Prostate gland (tissue), 2 donors: ENCODE results near the gene RGS4. TPM values are rescaled to one million over a fixed set of nuclear protein-coding genes. Genes with fewer than 3 reads are reported as not detected.

Experiments used
- DNase-seq: peaks from one replicate; pipeline ENCODE4 v3.0.0-alpha.2; 2019; ENCODE audit warnings: low spot score
- H3K27ac ChIP-seq, 2 donors: fragments of 200-600 bp; sonication (generic); 2 replicates each; pipeline ENCODE4 v1.5.1; 2017 to 2019
- H3K27me3 ChIP-seq: fragments of 200-600 bp; sonication (generic); replicated peaks from 2 replicates; pipeline ENCODE4 v1.5.1; 2019; ENCODE audit not compliant: insufficient read depth
- H3K36me3 ChIP-seq, 2 donors: fragments of 200-600 bp; sonication (generic); 1 replicate in 1 of 2; 2 replicates in 1 of 2; pipeline versions ENCODE4 v1.5.1 to v1.8.1; 2017 to 2019
- H3K4me1 ChIP-seq: fragments of 200-600 bp; sonication (generic); replicated peaks from 2 replicates; pipeline ENCODE4 v1.5.1; 2019
- H3K4me3 ChIP-seq, 2 donors: fragments of 200-600 bp; sonication (generic); 2 replicates each; pipeline ENCODE4 v1.5.1; 2017 to 2019
- H3K9me3 ChIP-seq: fragments of 200-600 bp; sonication (generic); 2 replicates; pipeline ENCODE4 v1.5.1; 2017
- POLR2A ChIP-seq: fragments of 450-650 bp; IDR thresholded peaks from one replicate; pipeline ENCODE4 v1.6.1; 2016; ENCODE audit warnings: antibody characterized with exemption, mild to moderate bottlenecking
- POLR2AphosphoS5 ChIP-seq: sonication (generic); formaldehyde crosslinking; IDR thresholded peaks from one replicate; pipeline ENCODE4 v1.6.1; 2017; ENCODE audit warnings: antibody characterized with exemption
- WGBS: methylation state at CpG from one replicate; pipeline ENCODE4 v1.1.5; 2018; 5-methylcytosine and 5-hydroxymethylcytosine counted together
- intact Hi-C: fragments of 100-400 bp; cut with DNase I; formaldehyde crosslinking; loops from one replicate; pipeline ENCODE4 v1.14.2; 2022
- total RNA-seq, 2 donors: library from RNA; depleted of rRNA; stranded (reverse); fragments of >200 nt; gene quantifications; one replicate each; pipeline ENCODE4 v1.1.0, GENCODE V29; 2016
- TF ChIP-seq, protein P1 (sequence below), 4 experiments: fragments of 200-600 bp in 2 of 4; fragments of 450-650 bp in 2 of 4; sonication (generic) in 2 of 4; IDR thresholded peaks; 1 replicate in 3 of 4; 2 replicates in 1 of 4; pipeline ENCODE4 v1.5.1; 2016 to 2019; ENCODE audit warnings: antibody characterized with exemption in 4 of 4, mild to moderate bottlenecking in 2 of 4, moderate library complexity in 2 of 4

Gene RGS4
- total RNA-seq, 2 donors from 2014 or later: 3.0 to 11.1 TPM

DNA sequence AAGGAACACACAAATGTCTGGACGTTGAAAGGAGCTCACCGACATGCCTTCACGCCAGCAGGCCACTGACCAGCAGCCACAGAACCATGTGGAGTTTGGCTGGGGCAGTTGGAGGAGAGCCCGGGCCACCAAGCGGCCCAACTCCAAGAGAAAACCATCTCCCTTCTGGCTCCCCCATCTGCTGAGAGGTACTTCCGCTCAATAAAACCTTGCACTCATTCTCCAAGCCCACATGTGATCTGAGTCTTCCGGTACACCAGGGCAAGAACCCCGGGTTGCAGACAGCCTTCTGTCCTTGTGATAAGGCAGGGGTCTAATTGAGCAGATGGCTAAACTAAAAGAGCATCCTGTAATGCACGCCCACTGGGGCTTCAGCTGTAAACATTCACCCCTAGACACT lies 24.4 kb downstream of the RGS4 start:
- no peak for DNase-seq
- intact Hi-C loops: no loop called here
- TF ChIP-seq POLR2AphosphoS5 (no peak), POLR2A (no peak)
- TF ChIP-seq, protein P1, sequence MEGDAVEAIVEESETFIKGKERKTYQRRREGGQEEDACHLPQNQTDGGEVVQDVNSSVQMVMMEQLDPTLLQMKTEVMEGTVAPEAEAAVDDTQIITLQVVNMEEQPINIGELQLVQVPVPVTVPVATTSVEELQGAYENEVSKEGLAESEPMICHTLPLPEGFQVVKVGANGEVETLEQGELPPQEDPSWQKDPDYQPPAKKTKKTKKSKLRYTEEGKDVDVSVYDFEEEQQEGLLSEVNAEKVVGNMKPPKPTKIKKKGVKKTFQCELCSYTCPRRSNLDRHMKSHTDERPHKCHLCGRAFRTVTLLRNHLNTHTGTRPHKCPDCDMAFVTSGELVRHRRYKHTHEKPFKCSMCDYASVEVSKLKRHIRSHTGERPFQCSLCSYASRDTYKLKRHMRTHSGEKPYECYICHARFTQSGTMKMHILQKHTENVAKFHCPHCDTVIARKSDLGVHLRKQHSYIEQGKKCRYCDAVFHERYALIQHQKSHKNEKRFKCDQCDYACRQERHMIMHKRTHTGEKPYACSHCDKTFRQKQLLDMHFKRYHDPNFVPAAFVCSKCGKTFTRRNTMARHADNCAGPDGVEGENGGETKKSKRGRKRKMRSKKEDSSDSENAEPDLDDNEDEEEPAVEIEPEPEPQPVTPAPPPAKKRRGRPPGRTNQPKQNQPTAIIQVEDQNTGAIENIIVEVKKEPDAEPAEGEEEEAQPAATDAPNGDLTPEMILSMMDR (IDR thresholded peaks at IDR 0.05): no peak
- Histone ChIP-seq H3K27ac (no peak overlapping the region), H3K4me3 (no peak overlapping the region), H3K27me3 (no peaks in the 10 kb centered on the region), H3K36me3 (no peaks in the 10 kb centered on the region), H3K4me1 (no peaks in the 10 kb centered on the region), H3K9me3 (no peaks in the 10 kb centered on the region)
- 92% methylated on average over 9 of the region's 9 CpGs for WGBS

DNA sequence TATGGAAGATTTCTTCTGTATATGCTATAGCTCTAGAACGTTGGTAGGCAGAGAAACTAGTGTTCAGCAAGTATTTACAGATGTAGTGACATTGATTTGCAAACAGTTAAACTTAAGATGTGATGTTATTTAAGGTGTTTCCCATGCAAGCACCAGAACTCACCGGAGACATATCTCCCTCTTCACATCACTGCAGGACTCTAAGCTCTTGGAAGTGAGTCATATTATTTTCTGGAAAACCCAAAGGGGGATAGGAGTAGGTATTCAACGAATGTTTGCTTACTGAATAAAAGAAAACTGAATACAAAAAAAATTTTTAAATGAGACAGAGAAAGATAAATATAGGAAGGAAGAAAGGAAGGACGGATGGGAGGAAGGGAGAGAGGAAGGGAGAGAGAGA lies 25.0 kb downstream of the RGS4 start:
- DNase-seq: no peak
- Histone ChIP-seq H3K36me3 (no peaks in the 10 kb centered on the region), H3K4me3 (no peak overlapping the region), H3K27me3 (no peaks in the 10 kb centered on the region), H3K9me3 (no peaks in the 10 kb centered on the region), H3K27ac (no peak overlapping the region), H3K4me1 (no peaks in the 10 kb centered on the region)
- 54% methylated on average over 4 of the region's 4 CpGs for WGBS
- no peak for TF ChIP-seq POLR2A
- intact Hi-C loops: no loop called here

DNA sequence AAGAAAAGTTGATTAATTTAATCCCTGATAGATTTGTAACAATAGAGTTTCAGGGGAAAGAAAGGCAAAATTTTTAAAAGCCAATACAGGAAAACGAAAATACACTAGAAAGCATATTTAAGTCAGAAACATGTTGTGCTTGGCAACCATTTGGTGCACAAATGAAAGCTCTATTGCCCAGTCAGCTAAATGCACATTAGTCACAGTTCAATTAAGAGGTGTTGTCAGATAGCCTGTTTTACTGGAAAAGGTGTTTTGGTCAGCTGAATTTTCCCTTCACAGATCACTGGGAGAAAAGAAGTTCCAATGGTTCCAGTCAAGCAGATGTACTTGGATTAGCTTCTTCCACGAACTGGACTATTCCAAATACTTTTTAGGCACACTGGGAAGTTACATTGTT lies 25.4 kb downstream of the RGS4 start:
- TF ChIP-seq POLR2A (no peak), POLR2AphosphoS5 (no peak)
- TF ChIP-seq, protein P1 (IDR thresholded peaks at IDR 0.05): no peak
- Histone ChIP-seq H3K9me3 (no peaks in the 10 kb centered on the region), H3K4me1 (no peaks in the 10 kb centered on the region), H3K27me3 (no peaks in the 10 kb centered on the region), H3K27ac (no peak overlapping the region), H3K36me3 (no peaks in the 10 kb centered on the region), H3K4me3 (no peak overlapping the region)
- intact Hi-C loops: no loop called here
- WGBS: 45% methylated on average over 2 of the region's 2 CpGs
- no peak for DNase-seq

DNA sequence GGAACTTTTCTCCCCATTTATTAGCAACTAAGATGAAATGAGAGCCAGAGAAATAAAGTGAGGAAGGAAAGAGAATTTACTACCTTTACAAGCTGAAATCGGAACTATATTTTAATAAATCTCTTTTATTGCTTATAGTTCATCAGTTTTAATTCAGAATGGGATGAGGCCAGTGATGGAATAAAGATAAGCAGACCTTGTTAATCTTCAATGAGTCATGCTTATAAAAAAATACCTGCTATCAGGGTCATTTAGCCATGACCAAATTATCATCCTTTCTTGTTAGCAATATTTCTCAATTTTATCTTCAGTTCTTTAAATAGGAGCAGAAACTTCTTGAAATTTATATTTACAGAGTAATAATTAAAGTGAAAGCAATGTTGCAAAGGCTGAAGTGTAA lies 26.1 kb downstream of the RGS4 start:
- H3K36me3 ChIP-seq: no peaks in the 10 kb centered on the region
- no peaks in the 10 kb centered on the region for H3K4me1 ChIP-seq
- H3K27me3 ChIP-seq: no peaks in the 10 kb centered on the region
- H3K4me3 ChIP-seq: no peak overlapping the region
- TF ChIP-seq POLR2AphosphoS5 (no peak), POLR2A (no peak)
- TF ChIP-seq, protein P1 (IDR thresholded peaks at IDR 0.05): no peak
- whole genome bisulfite sequencing: 8% methylated on average over 1 of the region's 1 CpG
- H3K27ac ChIP-seq: no peak overlapping the region
- H3K9me3 ChIP-seq: no peaks in the 10 kb centered on the region
- no peak for DNase-seq
- intact Hi-C loops: no loop called here

DNA sequence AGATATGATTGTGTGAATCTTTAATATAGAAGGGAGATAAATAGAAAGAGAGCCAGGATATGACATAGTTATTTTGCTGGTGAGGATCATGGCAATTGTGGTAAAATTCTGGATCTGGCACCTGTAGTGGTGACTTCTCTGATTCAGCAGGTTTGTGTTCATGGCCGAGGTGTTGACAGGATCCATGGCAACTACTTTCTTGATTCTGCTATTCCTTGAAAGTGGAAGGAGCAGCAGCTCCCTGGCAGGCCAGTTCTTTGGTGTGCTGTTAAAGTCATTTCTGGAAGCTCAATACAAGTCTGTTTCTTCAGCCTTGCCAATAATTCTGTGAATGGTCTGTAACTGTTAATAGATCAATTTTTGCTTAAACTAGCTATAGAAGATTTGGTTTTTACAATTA lies 33.4 kb downstream of the RGS4 start:
- intact Hi-C loops: no loop called here
- TF ChIP-seq POLR2A (no peak), POLR2AphosphoS5 (no peak)
- TF ChIP-seq, protein P1 (IDR thresholded peaks at IDR 0.05): no peak
- 62% methylated on average over 1 of the region's 1 CpG for WGBS

More for the DNA sequence above, 33.4 kb downstream of the RGS4 start:
- Histone ChIP-seq H3K27me3 (no peaks in the 10 kb centered on the region), H3K36me3 (no peaks in the 10 kb centered on the region), H3K4me1 (no peaks in the 10 kb centered on the region), H3K9me3 (no peaks in the 10 kb centered on the region), H3K4me3 (no peak overlapping the region), H3K27ac (no peak overlapping the region)
- DNase-seq: no peak
